Astrocyte (in vitro differentiated cells and primary cell): Measurements from ENCODE around the gene MKRN2.

ENCODE experiments used
- CTCF ChIP-seq: IDR thresholded peaks from 2 replicates; pipeline ENCODE4 v1.5.1; 2011; ENCODE audit warnings: low read depth, mild to moderate bottlenecking, inconsistent platforms, low read length, moderate library complexity; ENCODE audit not compliant: insufficient read depth
- EZH2 ChIP-seq: IDR thresholded peaks from 2 replicates; pipeline ENCODE4 v1.6.1; 2012; ENCODE audit warnings: mild to moderate bottlenecking, low read length, inconsistent platforms; ENCODE audit not compliant: insufficient read depth

- TF ChIP-seq EZH2 (no peak), CTCF (no peak)
Measured at GRCh38 chr3:12561397-12561796, 4.5 kb downstream of the MKRN2 start.
